ENCODE measurements around the gene BCL2L12.

DNA sequence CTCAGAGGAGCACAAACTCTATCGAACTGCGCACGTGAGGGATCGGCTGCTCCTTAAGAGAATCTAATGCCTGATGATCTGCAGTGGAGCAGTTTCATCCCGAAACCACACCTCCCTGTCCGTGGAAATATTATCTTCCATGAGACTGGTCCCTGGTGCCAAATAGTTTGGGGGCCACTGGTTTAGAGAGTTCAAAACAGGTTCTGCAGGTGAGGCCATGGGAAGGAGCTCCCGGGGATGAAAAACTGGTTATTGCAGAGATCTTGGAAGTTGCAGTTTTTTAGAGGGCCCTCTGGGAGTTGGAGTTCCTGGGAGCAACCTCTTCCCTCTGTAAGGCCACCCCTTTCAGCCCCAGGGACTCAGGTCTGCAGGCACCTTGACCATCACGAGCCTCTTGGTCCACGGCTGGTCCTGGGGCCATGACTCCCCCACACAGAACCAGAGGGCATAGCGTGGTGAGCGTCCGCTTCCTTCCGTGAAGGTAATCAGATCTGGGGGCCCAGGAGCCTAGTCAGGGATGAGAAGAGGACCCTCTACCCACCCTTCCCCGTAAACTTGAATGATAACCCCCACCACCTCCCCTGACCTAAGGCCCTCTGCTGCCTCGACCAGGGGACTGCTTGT, 5.3 kb upstream of the BCL2L12 start:
- TF ChIP-seq, protein P1, sequence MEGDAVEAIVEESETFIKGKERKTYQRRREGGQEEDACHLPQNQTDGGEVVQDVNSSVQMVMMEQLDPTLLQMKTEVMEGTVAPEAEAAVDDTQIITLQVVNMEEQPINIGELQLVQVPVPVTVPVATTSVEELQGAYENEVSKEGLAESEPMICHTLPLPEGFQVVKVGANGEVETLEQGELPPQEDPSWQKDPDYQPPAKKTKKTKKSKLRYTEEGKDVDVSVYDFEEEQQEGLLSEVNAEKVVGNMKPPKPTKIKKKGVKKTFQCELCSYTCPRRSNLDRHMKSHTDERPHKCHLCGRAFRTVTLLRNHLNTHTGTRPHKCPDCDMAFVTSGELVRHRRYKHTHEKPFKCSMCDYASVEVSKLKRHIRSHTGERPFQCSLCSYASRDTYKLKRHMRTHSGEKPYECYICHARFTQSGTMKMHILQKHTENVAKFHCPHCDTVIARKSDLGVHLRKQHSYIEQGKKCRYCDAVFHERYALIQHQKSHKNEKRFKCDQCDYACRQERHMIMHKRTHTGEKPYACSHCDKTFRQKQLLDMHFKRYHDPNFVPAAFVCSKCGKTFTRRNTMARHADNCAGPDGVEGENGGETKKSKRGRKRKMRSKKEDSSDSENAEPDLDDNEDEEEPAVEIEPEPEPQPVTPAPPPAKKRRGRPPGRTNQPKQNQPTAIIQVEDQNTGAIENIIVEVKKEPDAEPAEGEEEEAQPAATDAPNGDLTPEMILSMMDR (IDR thresholded peaks at IDR 0.05; ENCODE audit: low read depth, low read length, missing input control): no peak
- TF ChIP-seq TAF1 (conservative IDR thresholded peaks at IDR 0.05): no peak
- TF ChIP-seq GABPA (IDR thresholded peaks at IDR 0.05 in 1 of 2, conservative IDR thresholded peaks at IDR 0.05 in 1 of 2): no peak
- TF ChIP-seq, protein P2, sequence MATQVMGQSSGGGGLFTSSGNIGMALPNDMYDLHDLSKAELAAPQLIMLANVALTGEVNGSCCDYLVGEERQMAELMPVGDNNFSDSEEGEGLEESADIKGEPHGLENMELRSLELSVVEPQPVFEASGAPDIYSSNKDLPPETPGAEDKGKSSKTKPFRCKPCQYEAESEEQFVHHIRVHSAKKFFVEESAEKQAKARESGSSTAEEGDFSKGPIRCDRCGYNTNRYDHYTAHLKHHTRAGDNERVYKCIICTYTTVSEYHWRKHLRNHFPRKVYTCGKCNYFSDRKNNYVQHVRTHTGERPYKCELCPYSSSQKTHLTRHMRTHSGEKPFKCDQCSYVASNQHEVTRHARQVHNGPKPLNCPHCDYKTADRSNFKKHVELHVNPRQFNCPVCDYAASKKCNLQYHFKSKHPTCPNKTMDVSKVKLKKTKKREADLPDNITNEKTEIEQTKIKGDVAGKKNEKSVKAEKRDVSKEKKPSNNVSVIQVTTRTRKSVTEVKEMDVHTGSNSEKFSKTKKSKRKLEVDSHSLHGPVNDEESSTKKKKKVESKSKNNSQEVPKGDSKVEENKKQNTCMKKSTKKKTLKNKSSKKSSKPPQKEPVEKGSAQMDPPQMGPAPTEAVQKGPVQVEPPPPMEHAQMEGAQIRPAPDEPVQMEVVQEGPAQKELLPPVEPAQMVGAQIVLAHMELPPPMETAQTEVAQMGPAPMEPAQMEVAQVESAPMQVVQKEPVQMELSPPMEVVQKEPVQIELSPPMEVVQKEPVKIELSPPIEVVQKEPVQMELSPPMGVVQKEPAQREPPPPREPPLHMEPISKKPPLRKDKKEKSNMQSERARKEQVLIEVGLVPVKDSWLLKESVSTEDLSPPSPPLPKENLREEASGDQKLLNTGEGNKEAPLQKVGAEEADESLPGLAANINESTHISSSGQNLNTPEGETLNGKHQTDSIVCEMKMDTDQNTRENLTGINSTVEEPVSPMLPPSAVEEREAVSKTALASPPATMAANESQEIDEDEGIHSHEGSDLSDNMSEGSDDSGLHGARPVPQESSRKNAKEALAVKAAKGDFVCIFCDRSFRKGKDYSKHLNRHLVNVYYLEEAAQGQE (IDR thresholded peaks at IDR 0.05): no peak
- no peak for TF ChIP-seq EGR1 (IDR thresholded peaks at IDR 0.05; ENCODE audit: low read depth in 2 of 2)
- TF ChIP-seq, protein P3, sequence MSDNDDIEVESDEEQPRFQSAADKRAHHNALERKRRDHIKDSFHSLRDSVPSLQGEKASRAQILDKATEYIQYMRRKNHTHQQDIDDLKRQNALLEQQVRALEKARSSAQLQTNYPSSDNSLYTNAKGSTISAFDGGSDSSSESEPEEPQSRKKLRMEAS (IDR thresholded peaks at IDR 0.05): no peak
- no peak for TF ChIP-seq SP1 (IDR thresholded peaks at IDR 0.05)
- TF ChIP-seq, protein P4, sequence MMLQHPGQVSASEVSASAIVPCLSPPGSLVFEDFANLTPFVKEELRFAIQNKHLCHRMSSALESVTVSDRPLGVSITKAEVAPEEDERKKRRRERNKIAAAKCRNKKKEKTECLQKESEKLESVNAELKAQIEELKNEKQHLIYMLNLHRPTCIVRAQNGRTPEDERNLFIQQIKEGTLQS (IDR thresholded peaks at IDR 0.05): no peak
